GM18873 (cell line): ENCODE results near the gene TMEM52.

Experiments
- ATAC-seq: cut with Tn5 transposase; IDR thresholded peaks from one replicate; pipeline ENCODE4 v1.9.1; 2021; ENCODE audit warnings: mild to moderate bottlenecking, moderate library complexity, moderate number of reproducible peaks; ENCODE audit not compliant: unreplicated experiment, low FRiP score

Gene TMEM52

GRCh38 chr1:1928231-1929101, 9.4 kb upstream of the TMEM52 start:
- no peak for ATAC-seq

DNA sequence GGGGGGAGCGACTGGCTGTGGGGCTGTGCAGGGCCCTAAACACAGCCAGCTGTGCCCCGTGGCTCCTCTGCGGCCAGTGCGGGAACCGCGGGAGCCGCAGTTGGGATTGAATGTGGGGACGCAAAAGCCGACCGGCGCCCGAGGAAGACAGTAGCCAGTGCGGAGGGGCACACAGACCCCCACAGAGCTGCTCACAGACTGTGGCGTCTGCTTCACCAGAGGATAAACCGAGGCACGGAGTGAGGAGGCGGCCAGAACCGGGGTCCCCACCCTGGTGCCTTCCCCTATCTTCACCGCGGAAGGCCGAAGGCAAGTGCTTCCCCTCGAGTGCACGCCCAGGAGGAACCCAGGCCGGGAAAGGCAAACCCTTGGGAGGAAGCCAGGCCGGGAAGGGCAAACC, 8.7 kb upstream of the TMEM52 start:
- no peak for ATAC-seq

GRCh38 chr1:1926886-1927660, 8.0 kb upstream of the TMEM52 start:
- no peak for ATAC-seq

GRCh38 chr1:1926346-1926811, 7.3 kb upstream of the TMEM52 start:
- ATAC-seq = no peak

DNA sequence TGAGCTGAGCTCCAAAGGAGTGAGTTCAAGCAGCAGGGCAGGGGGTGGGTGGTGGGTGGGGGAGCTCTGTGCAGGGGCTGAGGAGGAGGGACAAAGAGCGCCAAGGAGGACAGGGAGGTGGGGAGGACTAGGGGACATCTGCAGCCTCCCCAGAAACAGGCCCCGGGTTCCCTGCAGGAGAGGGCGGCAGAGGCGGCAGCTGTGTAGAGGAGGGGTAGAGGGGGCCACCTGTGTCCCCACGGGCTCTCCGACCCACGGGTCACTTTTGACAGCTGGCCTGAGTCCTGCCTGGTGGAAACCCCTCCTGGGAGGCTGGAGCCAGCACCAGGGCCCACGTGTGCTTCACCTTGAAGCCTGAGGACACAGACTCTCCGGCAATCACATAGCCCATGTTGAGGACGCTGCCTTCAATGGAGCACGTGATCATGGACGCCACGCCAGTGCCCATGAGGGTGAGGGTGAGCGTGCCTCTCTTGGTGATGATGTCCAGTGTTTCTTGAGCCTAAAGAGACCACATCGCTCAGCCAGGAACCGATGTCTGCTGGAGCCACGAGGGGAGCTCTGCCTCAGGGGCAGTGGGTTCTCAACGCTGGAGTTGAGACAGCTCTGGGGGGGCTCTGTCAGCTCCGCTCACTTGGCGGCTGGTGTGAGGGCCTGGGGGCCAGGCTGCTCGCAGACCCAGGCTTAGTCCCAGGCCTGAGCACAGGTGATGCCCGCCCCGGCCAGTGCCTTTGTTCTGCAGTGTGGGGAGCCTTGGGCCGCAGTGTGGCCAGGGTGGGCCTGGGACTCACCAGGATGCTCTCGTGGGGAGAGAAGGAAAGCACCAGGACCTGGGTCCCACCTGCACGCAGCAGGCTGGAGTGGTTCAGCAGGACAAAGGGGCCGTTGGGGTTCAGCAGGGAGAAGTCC, 6.6 kb upstream of the TMEM52 start:
- no peak for ATAC-seq

- no peak for ATAC-seq
Observed at GRCh38 chr1:1924849-1925248, 5.8 kb upstream of the TMEM52 start.

DNA sequence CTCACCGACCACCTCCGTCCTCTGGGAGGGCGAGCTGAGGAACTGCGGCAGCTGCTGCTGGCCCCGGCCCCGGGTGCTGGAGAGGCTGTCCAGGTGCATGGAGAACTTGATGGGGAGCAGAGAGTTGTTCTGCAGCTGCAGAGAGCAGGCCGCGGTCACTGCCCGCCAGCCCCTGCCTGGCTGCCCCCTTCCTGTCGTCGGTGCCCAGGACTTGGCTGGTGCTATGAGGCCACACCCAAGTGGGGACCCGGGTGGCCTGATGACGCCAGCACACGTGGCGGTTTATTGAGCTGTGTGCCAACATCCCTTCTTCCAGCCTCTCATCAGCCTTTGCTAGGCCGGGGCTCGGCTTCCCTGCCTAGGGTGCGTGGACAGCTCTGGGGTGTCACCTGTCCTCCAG, 5.3 kb upstream of the TMEM52 start:
- ATAC-seq = no peak

- ATAC-seq = no peak
Observed at GRCh38 chr1:1922956-1923833, 4.1 kb upstream of the TMEM52 start.

- ATAC-seq = no peak
Observed at GRCh38 chr1:1922702-1922955, 3.5 kb upstream of the TMEM52 start.

DNA sequence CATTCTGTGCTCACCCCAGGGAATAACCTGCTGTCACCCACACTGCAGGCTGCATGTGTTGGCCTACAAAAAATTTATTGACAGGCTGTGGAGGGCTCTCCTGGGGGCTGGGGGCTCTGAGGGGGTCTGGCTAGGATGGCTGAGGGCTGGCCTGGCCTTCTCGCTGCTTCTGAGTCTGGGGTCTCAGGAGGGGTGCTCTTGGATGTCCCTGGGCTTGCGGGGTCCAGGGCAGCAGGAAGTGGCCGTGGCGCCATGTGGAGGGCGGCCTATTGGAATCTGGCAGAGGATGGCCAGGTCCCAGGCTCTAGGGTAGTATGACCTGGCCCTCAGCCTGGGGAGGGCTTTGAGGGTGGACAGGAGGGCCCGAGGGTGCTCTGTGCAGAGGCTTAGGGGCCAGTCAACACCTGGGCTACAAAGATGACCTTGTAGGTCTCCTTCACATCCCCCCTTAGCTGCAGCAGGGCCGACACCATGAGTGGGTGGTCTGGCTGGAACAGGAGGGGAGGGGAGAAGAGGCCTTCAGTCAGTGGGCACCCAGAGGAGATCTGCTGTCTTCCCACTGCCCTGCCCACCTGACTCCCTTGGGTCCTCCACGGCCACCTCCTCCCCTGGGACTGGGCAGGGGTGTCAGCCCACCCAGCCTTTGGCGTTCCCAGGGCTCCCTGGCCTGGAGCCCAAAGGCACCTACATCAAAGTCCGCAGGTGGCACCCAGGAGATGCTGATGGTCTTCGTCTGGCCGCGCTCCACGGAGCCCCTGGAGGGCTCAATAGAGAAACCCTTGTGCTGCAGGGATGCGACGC, 3.0 kb upstream of the TMEM52 start:
- ATAC-seq = no peak

GRCh38 chr1:1921459-1921862, 2.4 kb upstream of the TMEM52 start:
- no peak for ATAC-seq

GRCh38 chr1:1920608-1921458, 1.8 kb upstream of the TMEM52 start:
- no peak for ATAC-seq

- ATAC-seq = peak; percentile 1
Observed at GRCh38 chr1:1920057-1920607, 1.1 kb upstream of the TMEM52 start.

DNA sequence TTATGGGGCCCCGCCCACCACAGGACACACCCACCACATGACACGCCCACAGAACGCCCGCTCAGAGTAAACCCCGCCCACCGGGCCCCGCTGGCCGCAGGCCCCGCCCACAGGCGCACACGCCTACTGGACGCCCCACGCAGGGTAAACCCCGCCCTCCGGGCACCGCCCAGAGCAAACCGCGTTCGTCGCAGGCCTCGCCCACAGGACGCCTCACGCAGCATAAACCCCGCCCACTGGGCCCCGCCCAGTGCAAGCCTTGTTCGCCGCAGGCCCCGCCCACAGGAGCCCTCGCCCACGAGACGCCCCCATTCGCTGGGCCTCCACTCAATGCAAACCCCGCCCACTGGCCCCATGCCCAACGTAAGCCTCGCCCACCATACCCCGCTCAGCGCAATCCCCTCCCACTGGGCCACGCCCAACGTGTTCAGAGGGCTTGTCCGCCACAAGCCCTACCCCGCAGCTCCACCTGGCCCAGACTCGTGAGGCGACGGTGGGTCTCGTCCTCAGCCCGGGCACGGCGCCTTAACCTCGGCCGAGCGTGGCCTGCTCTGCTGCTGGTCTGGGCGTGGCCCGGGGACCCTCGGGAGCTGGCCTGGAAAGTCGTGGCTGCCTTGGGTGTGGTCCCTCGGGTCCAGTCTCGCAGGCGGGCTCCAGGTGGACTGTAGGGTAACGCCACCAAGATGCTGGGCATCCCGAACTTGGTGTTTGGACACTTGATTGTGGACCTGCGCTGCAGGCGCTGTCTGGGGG, 401 bp upstream of the TMEM52 start:
- peak; percentile 64 for ATAC-seq

GRCh38 chr1:1917995-1918900, 831 bp downstream of the TMEM52 start:
- ATAC-seq = no peak

DNA sequence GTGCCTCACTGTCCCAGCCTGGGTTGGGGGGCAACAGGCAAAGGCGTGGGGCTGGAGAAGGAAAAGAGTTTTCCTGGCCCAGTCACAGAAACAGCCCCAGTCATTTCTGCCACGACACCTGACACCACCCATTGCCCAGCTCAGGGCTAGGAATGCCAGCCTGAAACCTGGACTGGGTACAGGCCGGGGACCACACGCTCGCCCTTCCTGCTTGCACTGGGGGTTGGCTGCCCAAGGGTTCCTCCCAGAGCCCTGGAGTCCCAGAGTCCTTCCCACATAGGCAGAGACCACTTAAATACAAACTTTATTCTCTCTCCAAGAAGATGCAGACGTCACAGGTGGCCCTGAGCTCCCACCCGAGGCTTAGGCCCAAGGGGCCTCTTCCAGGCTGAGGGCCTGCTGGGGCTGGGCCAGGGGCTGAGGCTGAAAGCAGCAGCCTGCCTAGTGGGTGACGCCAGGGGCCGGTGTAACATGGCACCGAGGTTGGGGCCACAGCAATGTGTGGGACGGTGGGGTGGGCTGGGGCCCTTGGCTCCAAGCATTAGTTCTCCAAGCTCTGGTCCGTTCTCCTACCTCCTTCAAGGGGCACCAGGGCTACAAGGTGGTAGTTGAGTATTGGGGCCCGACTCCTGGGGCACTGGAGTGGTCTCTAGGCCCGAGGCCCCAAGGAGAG, 1.6 kb downstream of the TMEM52 start:
- no peak for ATAC-seq
